Type B pancreatic cell (in vitro differentiated cells): Measurements from ENCODE around the gene CHST15. TPM values are rescaled to one million over a fixed set of nuclear protein-coding genes. Genes with fewer than 3 reads are reported as not detected.

Experiments
- DNase-seq: peaks from one replicate; pipeline ENCODE4 v3.0.0; 2021; ENCODE audit warnings: mixed read lengths; ENCODE audit not compliant: unreplicated experiment; ENCODE audit errors: extremely low spot score
- H3K27ac Mint-ChIP-seq: 2 replicates; pipeline ENCODE4 v1.8.0; 2021; ENCODE audit warnings: mild to moderate bottlenecking, mixed read lengths
- H3K27me3 Mint-ChIP-seq: 2 replicates; pipeline ENCODE4 v1.8.0; 2021; ENCODE audit warnings: mixed read lengths
- H3K36me3 Mint-ChIP-seq: 2 replicates; pipeline ENCODE4 v1.8.0; 2021; ENCODE audit warnings: mixed read lengths
- H3K4me1 Mint-ChIP-seq: one replicate; pipeline ENCODE4 v1.8.0; 2021; ENCODE audit warnings: mixed read lengths; ENCODE audit not compliant: unreplicated experiment
- H3K4me3 Mint-ChIP-seq: 2 replicates; pipeline ENCODE4 v1.8.0; 2021; ENCODE audit warnings: mild to moderate bottlenecking, mixed read lengths
- H3K9me3 Mint-ChIP-seq: 2 replicates; pipeline ENCODE4 v1.8.0; 2021; ENCODE audit warnings: mixed read lengths
- CTCF ChIP-seq: fragments of 200-600 bp; sonication (generic); conservative IDR thresholded peaks from 2 replicates; pipeline ENCODE4 v1.5.0; 2021; ENCODE audit warnings: antibody characterized with exemption, mild to moderate bottlenecking
- total RNA-seq: library from RNA; stranded (reverse); gene quantifications from 2 replicates; pipeline ENCODE4 v1.2.1, GENCODE V29; 2021; ENCODE audit warnings: low replicate concordance

CHST15 gene
- total RNA-seq, 1 donor from 2014 or later: 22.9 TPM

GRCh38 chr10:124056337-124056980 lies 36.9 kb downstream of the CHST15 start:
- no peak overlapping the region for H3K27ac Mint-ChIP-seq
- no peak for DNase-seq

GRCh38 chr10:124053971-124054370 lies 39.4 kb downstream of the CHST15 start:
- H3K27ac Mint-ChIP-seq: no peak overlapping the region
- H3K36me3 Mint-ChIP-seq: peaks cover 8% of the 10 kb centered on the region
- no peak for DNase-seq
- H3K4me1 Mint-ChIP-seq: peaks cover 39% of the 10 kb centered on the region
- H3K4me3 Mint-ChIP-seq: no peak overlapping the region
- no peak for TF ChIP-seq CTCF
- no peaks in the 10 kb centered on the region for H3K9me3 Mint-ChIP-seq
- no peaks in the 10 kb centered on the region for H3K27me3 Mint-ChIP-seq

More at GRCh38 chr10:124056337-124056980, 36.9 kb downstream of the CHST15 start:
- TF ChIP-seq CTCF: no peak
- no peaks in the 10 kb centered on the region for H3K9me3 Mint-ChIP-seq
- no peak overlapping the region for H3K4me3 Mint-ChIP-seq
- H3K4me1 Mint-ChIP-seq: peaks cover 32% of the 10 kb centered on the region
- no peaks in the 10 kb centered on the region for H3K27me3 Mint-ChIP-seq
- peaks cover 9% of the 10 kb centered on the region for H3K36me3 Mint-ChIP-seq

- Mint-ChIP-seq H3K9me3 (no peaks in the 10 kb centered on the region), H3K36me3 (peaks cover 11% of the 10 kb centered on the region), H3K27me3 (no peaks in the 10 kb centered on the region), H3K4me1 (peaks cover 47% of the 10 kb centered on the region), H3K4me3 (no peak overlapping the region), H3K27ac (peak overlapping the region; percentile 32)
- no peak for TF ChIP-seq CTCF
- no peak for DNase-seq
Observed at GRCh38 chr10:124052561-124052960, 40.8 kb downstream of the CHST15 start.

- Mint-ChIP-seq H3K4me3 (no peak overlapping the region), H3K9me3 (peaks cover 11% of the 10 kb centered on the region)
Observed at GRCh38 chr10:124050021-124051015, 43.1 kb downstream of the CHST15 start.

GRCh38 chr10:124049484-124049883 lies 43.9 kb downstream of the CHST15 start:
- no peak for TF ChIP-seq CTCF
- peaks cover 11% of the 10 kb centered on the region for H3K9me3 Mint-ChIP-seq
- peaks cover 3% of the 10 kb centered on the region for H3K27me3 Mint-ChIP-seq
- no peak overlapping the region for H3K4me3 Mint-ChIP-seq
- peaks cover 57% of the 10 kb centered on the region for H3K4me1 Mint-ChIP-seq
- no peak overlapping the region for H3K27ac Mint-ChIP-seq
- peaks cover 33% of the 10 kb centered on the region for H3K36me3 Mint-ChIP-seq
- no peak for DNase-seq

More at GRCh38 chr10:124050021-124051015, 43.1 kb downstream of the CHST15 start:
- H3K36me3 Mint-ChIP-seq: peaks cover 28% of the 10 kb centered on the region
- no peak for TF ChIP-seq CTCF
- H3K27me3 Mint-ChIP-seq: peaks cover under 1% of the 10 kb centered on the region
- DNase-seq: no peak
- no peak overlapping the region for H3K27ac Mint-ChIP-seq
- peaks cover 58% of the 10 kb centered on the region for H3K4me1 Mint-ChIP-seq
